NCI-H510A treated with DMSO at 0.1 percent for 48 hours (cell line): Measurements from ENCODE around the gene ARHGEF17.
A peak's percentile ranks its signal among the peaks of the same experiment; 100 is the strongest.

ENCODE experiments used
- DNase-seq: peaks from one replicate; lab custom pipeline; 2025; lab: John Stamatoyannopoulos, UW

Gene ARHGEF17

DNA sequence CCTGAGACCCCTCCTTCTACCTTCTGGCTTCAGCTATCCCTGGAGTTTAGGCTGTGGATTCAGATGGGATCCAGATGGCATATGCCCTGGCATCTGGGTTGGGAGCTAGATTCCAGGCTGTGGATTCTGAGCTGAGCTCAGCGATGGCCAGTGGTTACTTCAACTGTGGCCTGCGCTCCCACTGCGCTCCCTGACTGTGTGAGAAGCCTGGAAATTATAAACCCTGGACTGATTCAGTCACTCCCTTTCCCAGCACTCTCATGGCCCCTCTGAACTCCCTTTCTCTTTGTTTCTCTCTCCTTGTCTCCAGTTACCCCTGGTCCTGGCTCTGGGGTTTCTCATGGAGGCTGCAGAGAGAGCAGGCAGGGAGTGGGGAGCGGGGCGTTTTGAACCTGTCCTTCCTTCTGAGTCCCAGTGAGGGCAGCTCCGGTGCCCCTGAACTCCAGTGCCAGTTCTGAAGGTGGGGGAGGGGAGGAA, 4.8 kb downstream of the ARHGEF17 start:
- DNase-seq = no peak

DNA sequence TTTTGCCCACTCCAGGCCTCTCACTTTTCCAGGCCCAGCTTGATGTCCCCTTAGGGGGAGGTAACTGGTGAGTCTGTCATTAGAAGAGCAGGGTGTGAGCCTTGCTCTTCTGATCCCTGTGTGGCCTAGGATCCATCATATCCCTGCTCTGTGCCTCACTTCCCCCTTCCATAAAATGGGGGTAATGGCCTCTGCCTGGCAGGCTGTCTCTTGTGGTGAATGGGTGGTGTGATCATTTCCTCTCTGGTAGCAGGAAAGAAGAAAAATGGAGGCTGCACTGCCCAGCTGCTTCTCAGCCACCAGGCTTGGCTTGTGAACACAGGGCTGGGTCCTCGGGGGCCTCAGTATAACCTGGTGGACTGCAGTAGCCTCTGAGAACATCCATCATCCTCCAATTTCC, 5.6 kb downstream of the ARHGEF17 start:
- DNase-seq = no peak

DNA sequence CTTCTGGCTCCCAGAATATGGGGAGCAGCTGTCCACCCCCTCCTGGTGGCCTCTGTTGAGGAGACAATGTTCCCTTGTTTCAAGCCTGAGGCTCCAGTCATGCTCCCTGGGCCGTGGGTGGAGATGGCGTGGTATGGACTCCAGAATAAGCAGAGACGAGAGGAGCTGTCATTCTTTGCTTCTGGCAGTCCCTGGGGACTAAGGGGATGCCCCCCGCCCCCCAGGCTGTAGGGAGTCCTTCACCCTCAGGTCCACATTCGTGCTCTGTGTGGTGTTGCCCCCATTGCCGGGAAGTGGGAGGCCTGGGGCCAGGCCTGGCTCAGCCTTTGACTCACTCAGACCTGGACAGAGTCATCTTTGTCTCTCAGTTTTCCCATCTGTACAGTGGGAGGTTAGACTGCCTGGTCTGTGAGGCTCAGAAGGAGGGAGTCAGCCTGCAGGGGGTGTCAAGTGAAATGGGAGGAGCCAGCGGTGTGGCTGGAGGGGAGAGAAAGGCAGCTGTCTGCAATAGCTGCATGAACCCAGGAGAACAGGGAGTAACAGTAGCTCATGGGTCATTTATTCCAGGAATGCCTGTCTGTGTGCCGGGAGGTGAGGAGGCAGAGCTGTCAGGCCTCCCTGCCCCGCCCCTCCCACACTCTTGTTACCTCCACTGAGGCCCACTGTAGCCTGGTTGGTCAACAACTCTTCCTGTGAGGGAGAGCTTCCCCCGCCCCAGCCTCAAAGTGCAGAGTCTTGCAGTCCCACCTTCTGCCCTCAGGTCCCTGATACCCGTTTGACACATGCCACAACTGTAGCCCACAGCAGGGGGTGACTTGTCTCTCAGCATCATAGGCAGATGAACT, 6.3 kb downstream of the ARHGEF17 start:
- DNase-seq = peak; percentile 21

DNA sequence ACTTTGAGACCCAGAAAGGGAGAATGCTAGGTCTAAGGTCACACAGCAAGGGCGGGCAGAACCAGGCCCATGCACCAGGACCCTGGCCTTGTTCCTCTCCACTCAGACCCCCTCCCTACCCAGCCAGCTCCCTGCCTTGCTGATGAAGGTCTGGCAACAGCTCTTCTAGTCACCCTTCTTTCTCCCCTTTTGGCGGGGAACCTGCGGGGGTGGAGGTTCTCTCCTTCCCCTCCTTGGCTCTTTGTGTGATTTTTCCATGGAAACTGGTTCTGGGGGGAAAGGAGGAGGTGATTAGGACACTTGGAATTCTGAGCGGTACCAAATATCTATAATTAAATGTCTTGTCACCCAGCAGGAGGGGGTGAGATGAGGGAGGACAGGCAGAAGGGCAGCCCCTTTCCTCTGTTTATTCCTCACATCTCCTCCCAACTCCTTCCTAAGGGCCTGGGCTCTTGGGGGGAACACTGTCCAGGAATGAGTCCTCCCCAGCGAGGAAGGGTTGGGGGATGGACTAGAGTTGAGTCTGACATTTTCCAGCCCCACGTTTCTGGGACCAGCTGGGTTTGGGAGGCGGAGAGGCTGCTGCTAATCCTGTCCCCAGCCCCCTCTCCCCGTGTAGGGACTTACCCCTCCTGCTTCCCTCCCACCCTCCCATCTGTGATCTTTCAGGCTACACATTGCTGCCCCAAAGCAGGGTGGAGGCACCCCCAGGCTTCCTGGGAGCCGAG, 7.4 kb downstream of the ARHGEF17 start:
- DNase-seq = no peak

DNA sequence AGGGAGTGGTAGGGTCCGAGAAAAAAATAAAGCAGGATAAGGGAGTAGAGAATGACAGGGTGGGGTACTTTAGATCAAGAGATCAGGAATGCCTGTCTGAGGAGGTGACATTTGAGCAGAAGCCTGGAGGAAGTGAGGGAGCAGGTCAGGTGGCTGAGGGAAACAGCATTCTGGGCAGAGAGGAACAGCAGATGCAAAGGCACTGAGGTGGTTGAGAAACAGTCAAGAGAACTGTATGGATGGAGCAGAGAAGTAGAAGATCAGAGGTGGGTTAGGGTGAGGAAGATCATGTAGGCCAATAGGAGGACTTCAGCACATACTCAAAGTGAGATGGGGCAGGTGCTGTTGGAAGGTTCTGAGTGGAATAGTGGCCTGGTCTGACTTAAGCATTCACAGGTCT, 8.3 kb downstream of the ARHGEF17 start:
- no peak for DNase-seq

DNA sequence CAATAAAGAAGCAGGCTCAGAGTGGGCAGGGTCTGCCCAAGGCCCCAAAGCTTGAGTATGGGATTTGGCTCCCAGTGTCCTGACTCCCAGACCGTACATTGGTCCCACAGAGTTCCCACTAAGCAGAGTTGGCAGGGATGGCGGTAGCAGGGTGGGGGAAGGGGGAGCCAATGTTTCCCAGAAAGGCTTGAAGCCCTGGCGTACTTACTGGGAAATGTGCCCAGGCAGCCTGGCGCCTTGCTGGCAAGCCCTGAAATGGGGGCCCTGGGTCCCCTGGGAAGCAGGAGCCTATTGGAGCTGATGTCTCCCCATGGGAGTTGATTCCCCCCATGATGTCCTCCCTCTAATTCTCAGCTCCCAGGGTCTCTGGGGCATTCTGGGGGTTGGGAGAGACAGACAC, 9.3 kb downstream of the ARHGEF17 start:
- no peak for DNase-seq

DNA sequence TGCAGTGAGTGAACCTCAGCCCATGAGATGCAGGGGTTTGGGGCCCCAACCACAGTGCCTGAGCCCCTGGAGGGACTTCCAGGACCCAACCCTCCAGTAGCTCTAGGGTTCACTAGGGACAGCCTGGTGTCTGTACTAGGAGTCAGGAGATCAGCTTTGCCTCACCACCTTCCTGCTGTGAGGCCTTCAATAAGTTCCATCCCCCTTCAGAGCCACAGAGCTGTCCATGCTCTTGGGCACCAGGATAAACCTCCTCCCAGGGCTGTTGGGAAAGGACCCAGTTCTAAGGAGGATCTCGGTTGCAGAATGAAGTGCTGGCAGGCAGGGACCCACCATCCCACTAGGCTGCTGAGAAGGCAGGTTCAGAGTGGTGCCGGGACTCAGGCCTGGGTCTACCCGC, 9.7 kb downstream of the ARHGEF17 start:
- no peak for DNase-seq

DNA sequence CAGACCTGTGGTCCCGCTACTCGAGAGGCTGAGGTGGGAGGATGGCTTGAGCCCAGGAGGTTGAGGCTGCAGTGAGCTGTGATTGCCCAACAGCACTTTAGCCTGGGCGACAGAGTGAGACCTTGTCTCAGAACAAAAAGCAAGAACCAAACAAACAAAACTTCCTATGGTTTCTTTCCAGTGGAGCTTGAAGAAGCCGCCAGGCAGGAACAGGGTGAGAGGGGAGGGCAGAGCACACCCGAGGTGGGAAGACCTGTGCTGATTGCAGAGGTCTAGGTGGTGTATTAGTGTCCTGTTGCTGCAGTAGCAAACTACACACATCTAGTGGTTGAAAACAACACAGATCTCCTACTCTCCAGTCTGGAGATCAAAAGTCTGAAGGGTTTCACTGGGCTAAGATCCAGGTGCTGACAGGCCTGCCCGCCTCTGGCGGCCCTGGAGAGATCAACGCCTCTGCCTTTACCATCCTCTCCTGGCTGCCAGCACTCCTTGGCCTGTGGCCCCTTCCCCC, 10.5 kb downstream of the ARHGEF17 start:
- DNase-seq = no peak

DNA sequence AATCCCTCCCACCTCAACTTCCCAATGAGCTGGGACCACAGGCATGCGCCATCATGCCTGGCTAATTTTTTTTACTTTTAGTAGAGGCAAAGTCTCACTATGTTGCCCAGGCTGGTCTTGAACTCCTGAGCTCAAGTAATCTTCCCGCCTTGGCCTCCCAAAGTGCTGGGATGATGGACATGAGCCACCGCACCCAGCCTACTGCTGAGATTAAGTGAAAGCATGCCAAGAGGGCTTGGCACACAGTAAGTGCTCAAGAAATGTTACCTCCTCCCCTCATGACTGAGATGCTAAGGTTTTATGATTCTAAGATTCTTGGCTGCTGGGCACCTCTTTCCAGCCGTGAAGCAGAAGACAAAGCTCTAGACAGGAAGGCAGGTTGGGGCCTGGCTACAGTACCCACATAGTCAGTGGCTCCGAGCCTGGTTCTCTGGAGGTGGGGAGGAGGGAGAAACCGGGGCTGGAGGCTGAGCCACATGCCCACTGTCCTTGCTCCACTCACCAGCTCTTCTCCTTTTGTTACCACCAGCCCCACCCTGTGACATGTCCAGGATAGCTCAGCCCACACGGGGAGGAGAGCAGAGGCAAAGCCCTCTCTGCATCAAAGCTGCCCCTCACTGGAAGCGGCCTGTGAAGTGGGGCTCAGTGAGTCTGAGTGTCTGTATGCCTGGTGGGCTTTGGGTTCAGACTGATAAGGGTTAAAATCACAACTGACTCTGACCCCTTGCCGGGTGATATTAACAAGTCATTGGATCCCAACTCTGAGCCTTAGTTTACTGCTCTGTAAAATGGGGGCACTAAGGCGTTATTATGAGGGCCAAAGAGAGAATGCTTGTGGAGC, 12.9 kb downstream of the ARHGEF17 start:
- no peak for DNase-seq

DNA sequence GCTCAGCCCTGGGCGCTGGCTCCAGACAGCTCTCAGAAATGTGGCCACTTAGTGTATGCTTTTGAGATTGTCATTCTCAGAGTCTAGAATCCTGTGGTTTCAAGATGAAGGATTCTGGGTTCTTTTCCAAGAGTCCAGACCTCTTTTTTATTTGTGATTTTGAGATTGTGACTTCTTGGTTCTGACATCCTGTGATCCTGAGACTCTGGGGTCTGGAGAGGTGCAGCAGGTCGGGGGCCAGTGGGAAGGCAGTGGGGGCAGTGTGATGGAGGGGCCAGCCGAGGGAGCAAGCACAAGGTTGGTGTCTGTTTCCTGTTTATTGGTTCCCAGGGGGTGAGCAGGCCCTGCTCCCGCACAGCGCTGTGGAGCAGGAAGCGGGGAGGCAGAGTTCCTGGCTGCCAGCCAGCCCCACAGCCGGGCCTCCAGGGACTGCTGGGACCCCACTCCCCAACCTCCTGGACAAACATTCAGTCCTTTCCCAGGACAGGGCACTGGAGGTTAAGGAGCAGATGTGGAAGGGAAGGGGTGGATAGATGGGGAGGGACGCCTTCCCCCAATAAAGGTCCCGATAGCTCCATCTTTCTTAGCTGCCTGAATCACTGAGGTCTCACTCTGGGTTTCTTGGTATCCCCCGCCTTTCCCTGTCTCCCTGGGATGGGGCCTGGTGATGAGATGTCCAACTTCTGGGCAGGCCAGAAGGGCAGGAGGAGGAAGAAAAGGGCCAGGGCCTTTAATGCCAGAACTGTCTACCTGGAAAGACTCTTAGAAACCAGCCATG, 13.7 kb downstream of the ARHGEF17 start:
- peak; percentile 17 for DNase-seq

DNA sequence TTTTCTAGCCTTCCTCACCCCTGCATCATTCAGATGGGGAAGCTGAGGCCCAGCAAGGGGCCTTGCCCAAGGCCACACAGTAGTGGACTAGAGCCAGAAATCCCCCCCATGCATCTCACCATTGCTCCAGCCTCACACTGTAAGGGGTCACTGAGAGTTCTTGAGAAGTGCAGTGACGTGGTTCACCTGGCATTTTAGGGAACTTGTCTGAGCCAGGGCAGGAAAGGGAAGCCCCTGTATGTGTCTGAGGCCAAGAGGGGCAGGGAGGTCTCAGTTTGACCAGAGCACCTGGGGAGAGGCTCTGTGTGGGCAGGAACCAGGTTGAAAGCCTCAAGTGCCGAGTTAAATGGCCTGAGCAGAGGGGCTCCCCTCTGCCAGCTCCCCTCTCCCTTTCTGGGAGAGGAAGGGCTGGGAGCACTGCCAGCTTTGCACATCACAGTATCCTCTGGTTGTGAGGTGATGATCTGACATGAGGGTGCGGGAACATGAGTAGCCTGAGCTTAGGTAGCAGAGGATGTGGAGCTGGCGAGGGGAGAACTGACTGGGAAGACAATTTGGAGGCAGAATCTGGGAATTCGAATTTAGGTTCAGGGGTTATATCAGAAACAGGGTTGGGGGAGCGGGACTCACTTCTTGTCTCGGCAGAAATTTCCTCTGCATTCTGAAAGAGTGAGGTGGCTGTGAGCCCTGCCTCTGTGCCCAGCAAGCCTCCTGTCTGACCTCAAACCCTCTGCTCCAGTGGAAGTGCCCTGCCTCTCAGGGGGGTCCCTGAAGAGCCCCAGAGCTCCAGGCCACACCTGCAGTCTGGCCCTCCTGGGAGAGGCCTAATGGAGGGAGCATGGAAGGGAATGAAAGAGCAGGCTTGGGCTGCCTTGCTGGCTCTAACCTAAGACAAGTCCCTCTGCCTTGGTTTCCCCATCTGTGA, 14.6 kb downstream of the ARHGEF17 start:
- DNase-seq = no peak

DNA sequence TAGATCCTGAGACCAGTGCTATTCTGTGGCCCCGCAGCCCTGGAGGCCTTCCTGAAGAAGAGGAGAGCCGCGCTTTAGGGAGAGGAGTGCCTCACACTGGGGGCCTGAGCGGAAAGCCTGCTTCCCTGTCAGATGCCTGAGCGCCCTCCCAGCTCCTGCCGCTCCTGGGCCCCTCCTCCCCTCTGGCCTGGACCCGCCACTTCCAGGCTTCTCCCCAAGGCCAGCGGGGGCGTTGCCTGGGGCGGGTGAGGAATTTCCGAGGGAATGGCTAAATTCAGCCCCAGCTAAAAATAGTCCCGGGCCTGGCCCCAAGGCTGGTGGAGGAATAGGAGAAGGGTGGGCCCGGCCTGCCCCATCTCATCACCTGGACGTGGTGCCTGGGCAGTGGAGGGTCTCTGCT, 15.4 kb downstream of the ARHGEF17 start:
- DNase-seq = no peak

DNA sequence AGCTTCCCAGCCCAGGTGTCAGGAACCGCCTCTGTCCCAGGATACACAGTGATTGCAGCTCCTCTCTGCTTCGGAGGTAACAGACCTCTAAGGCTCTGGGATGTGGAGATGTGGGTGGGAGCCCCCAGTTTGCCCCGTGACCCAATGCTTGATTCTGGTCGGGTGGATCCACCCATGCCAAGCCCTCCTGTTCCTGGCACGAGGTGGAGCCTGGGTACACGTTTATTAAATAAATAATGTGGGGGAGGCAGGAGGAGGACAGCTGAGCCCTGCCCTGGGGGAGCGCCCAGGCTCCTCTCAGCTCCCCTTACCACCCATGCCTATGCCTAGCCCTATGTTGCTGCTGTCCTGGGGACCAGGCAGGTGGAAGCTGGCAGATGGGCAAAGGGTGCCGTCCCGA, 16.0 kb downstream of the ARHGEF17 start:
- DNase-seq = no peak

DNA sequence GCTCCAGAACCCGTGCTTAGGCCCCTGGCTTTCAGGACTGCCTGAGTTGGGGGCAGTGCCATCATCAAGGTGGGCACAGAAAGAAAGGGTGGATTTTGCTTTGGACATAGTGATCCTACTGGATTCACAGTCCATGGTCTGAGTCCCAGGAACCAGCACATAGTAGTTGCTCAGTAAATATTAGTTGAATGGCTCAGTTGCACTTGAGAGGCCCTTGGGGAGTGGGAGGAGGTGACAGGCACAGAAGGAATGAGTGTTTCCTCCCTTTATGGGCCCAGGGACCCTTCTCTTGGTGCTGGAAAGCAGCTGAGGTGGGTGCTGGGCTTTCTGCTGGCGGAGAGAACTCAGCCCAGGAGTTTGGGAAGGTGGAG, 16.6 kb downstream of the ARHGEF17 start:
- no peak for DNase-seq

DNA sequence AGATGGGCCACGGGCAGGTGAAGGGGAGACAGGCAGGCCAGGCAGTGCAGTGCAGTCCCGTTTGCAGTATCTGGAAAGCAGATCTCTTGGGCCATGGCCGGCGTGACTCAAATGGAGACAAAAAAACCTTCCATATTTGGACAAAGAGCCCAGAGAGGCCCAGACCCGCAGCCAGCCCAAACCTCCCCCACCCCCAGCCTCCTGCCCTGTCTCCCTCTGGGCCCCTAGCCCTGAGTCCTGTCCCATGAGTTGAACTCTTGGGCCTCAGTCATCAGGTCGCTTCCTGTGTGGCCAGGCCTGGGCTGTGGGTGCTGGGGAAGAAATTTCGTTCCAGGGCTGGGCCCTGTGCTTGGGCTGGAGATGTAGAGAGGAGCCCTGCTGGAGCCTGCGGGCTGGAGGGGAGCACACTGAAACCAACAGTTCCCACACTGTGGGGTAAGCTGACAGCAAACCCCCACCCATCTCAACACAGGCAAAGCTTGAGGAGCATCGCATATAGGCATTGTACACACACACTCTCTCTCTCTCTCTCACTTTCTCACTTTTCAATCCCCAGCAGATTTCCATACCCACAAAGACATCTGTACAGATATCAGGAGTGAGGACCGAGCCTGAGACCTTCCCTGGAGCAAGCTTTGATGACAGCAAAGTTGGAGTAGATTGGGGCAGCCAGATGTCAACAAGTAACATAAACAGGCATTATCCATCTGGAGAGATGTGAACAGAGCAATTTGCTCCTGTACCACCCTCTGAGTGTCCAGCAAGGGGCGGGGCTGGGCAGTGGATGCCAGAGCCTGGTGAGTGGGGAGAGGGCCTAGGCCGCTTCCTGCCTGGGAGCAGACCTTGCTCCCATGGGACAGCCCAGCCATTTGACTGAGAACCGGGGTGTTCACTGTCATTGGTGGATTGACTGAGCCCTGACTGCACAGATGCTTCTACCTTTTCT, 17.2 kb downstream of the ARHGEF17 start:
- DNase-seq = no peak

DNA sequence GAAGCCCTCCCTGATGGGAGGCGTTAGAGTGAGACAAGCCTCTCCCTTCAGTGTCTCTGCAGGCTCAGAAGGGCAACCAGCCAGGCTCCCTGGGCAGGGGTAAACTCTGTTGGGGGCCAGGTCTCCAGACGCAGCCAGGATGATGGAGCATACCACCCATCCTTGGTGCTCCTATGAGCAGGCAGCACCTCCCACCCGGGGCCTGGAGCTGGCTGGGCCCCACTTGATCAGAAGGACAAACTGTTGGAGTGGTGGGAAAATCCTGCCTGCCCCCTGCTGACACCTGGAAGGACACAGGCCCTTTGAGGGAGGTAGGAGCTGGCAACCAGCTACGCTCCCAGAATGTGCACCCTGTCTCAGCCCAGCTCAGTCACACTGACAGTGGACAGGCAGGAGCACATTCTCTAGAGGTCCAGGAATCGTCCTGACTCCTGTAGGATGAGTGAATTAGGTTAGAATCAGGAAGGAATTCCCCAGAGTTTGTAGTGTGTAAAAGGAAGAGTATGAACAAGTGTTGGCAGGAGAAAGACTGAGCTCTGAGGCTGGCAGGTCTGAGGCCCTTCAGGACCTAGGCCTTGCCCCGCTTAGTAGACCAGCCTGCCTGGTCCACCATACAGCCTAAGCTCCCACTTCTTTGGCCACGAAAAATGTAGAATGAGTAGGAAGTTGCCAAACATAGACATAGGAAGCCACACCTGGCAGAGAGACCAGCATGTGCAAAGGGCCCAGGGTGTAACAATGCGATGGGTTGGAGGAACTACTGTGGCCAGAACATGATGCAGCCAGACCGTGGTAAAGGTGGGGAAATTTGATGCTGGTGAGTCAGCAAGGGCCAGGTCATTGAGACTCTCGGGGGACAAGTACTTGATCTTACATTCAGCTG, 19.1 kb downstream of the ARHGEF17 start:
- DNase-seq = no peak

DNA sequence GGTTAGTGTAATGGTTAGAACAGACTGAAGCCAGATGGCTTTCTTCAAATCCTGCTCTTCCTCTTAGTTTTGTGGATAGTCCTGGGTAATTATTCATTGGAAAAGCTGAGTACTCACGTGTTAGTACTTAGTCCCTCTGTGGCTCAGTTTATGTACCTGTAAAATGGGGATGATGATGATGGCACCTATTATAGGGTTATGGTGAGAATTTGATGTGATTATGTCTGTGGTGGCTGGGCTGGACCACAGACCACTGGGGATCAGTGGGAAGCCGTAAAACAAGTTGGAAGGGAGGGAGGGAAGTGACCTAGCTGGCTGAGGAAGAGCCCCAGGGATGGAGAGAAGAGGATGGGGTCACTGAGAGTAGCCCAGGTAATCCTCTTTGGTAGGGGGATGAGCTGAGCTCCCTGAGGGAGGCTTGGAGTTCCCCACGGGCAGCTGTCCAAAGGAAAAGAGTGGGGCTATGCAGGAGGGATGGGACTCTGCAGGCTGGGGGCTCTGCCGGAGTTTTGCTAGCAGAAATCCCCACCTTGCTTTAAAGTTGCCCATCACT, 19.8 kb downstream of the ARHGEF17 start:
- DNase-seq = no peak

DNA sequence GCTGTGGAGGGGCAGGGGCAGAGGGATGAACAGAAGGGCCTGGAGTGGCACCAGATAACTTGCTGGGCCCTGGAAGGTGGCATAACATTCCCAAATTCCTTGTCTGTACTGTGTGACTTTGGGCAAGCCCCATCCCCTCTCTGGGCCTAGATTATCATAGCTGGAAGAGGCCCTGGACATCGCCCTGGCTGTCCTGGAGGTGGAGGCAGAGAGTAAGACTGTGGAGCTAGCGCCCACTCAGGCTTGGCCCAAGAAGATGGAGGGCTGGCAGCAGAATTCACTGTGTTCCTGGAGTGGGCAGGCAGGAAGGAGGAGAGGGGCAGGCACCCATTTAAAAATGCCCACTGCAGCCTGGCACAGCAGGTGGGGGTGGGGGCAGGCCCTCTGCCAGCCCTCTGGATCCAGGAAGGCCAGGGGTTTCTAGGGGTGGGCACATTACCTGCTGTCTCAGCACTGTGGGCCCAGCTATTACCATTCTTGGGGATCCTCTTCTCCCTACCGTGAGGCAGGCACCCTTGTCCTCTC, 22.6 kb downstream of the ARHGEF17 start:
- no peak for DNase-seq
